HL-60 (cell line): Measurements from ENCODE around the gene MYO1E.

Experiments used
- POLR2AphosphoS5 ChIP-seq: IDR thresholded peaks from 2 replicates; pipeline ENCODE4 v1.6.1; 2012; ENCODE audit warnings: low read depth
- TF ChIP-seq, protein P1 (sequence below): IDR thresholded peaks from one replicate; pipeline ENCODE4 v1.5.1; 2011; ENCODE audit warnings: low read length, control low read depth, inconsistent platforms; ENCODE audit not compliant: insufficient read depth

DNA sequence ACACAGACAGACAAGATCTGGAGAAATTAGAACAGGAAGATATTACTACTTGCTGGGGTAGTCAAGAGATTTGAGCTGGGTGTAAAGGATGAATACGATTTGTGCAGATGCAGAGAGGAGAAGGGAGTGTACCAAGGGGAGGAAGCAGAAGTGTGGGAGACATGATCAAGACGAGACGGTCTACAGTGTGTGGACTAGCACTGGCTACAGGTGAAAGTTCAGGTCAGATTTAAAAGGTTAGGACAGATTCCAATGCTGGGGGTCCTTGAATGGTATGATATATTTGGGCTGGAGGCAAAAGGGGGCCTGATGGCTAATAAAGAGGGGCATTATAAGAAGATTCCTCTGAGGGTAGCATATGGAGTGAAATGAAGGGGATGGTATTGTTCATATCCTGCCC is 154.0 kb downstream of the MYO1E start:
- TF ChIP-seq, protein P1, sequence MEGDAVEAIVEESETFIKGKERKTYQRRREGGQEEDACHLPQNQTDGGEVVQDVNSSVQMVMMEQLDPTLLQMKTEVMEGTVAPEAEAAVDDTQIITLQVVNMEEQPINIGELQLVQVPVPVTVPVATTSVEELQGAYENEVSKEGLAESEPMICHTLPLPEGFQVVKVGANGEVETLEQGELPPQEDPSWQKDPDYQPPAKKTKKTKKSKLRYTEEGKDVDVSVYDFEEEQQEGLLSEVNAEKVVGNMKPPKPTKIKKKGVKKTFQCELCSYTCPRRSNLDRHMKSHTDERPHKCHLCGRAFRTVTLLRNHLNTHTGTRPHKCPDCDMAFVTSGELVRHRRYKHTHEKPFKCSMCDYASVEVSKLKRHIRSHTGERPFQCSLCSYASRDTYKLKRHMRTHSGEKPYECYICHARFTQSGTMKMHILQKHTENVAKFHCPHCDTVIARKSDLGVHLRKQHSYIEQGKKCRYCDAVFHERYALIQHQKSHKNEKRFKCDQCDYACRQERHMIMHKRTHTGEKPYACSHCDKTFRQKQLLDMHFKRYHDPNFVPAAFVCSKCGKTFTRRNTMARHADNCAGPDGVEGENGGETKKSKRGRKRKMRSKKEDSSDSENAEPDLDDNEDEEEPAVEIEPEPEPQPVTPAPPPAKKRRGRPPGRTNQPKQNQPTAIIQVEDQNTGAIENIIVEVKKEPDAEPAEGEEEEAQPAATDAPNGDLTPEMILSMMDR: no peak
- no peak for TF ChIP-seq POLR2AphosphoS5
